ENCODE measurements around the gene SSC4D. TPM values are rescaled to one million over a fixed set of nuclear protein-coding genes. Genes with fewer than 3 reads are reported as not detected.

Gene SSC4D
- polyA plus RNA-seq, 1 experiment: 0.45 TPM

- no peaks in the 10 kb centered on the region for H3K27me3 ChIP-seq (ENCODE audit: control insufficient read depth, insufficient read depth, low read length)
- POLR2A ChIA-PET: no interaction called here
- TF ChIP-seq CTCF (IDR thresholded peaks at IDR 0.05; ENCODE audit: low read depth, low read length): no peak
- CTCF ChIA-PET: interaction anchor here (1.0 kb wide), 1 partner anchor 10 kb away, joined by 3 read pairs; no protein-coding TSS in a partner anchor
- H3K9me3 ChIP-seq (ENCODE audit: control insufficient read depth, insufficient read depth, low read length): peaks cover 4% of the 10 kb centered on the region; the same call in 1 of the 2 replicates
- no peak for DNase-seq (ENCODE audit: low read depth, low spot score)
- no peak overlapping the region for H3K27ac ChIP-seq (ENCODE audit: low read depth, low read length)
- no peak overlapping the region for H3K4me3 ChIP-seq (ENCODE audit: low read depth, low read length)
Observed at GRCh38 chr7:76353744-76354143, 55.8 kb downstream of the SSC4D start.

GRCh38 chr7:76352193-76352592 is 57.3 kb downstream of the SSC4D start:
- no peak for TF ChIP-seq CTCF (IDR thresholded peaks at IDR 0.05; ENCODE audit: low read depth, low read length)
- DNase-seq (ENCODE audit: low read depth, low spot score): no peak
- ChIA-PET CTCF (no interaction called here), POLR2A (interaction anchor here (0.6 to 1.1 kb wide), 3 partner anchors 34 to 60 kb away, joined by 3 to 6 read pairs (median 3); no protein-coding TSS in a partner anchor)
- Histone ChIP-seq H3K4me3 (ENCODE audit: low read depth, low read length) (no peak overlapping the region), H3K27ac (ENCODE audit: low read depth, low read length) (peak overlapping the region; percentile 34), H3K27me3 (ENCODE audit: control insufficient read depth, insufficient read depth, low read length) (no peaks in the 10 kb centered on the region), H3K9me3 (ENCODE audit: control insufficient read depth, insufficient read depth, low read length) (peaks cover 4% of the 10 kb centered on the region; the same call in 1 of the 2 replicates)

GRCh38 chr7:76351372-76351771 is 58.1 kb downstream of the SSC4D start:
- Histone ChIP-seq H3K27ac (ENCODE audit: low read depth, low read length) (no peak overlapping the region), H3K9me3 (ENCODE audit: control insufficient read depth, insufficient read depth, low read length) (peaks cover 4% of the 10 kb centered on the region; the same call in 1 of the 2 replicates), H3K4me3 (ENCODE audit: low read depth, low read length) (no peak overlapping the region), H3K27me3 (ENCODE audit: control insufficient read depth, insufficient read depth, low read length) (no peaks in the 10 kb centered on the region)
- no peak for TF ChIP-seq CTCF (IDR thresholded peaks at IDR 0.05; ENCODE audit: low read depth, low read length)
- no peak for DNase-seq (ENCODE audit: low read depth, low spot score)
- ChIA-PET POLR2A (interaction anchor here (0.6 to 1.1 kb wide), 2 partner anchors 33 to 59 kb away, joined by 3 to 6 read pairs; no protein-coding TSS in a partner anchor), CTCF (no interaction called here)

GRCh38 chr7:76349313-76349885 is 60.1 kb downstream of the SSC4D start:
- no peak for DNase-seq (ENCODE audit: low read depth, low spot score)
- TF ChIP-seq CTCF (IDR thresholded peaks at IDR 0.05; ENCODE audit: low read depth, low read length): no peak
- Histone ChIP-seq H3K9me3 (ENCODE audit: control insufficient read depth, insufficient read depth, low read length) (peaks cover 3% of the 10 kb centered on the region; the same call in 1 of the 2 replicates), H3K4me3 (ENCODE audit: low read depth, low read length) (no peak overlapping the region), H3K27me3 (ENCODE audit: control insufficient read depth, insufficient read depth, low read length) (no peaks in the 10 kb centered on the region), H3K27ac (ENCODE audit: low read depth, low read length) (no peak overlapping the region)
- CTCF ChIA-PET: interaction anchor here (1.0 to 1.3 kb wide), 2 partner anchors 9 to 10 kb away, joined by 4 to 6 read pairs; partner anchors contain the start of gene YWHAG
- POLR2A ChIA-PET: interaction anchor here (1.1 kb wide), 1 partner anchor 9 kb away, joined by 3 read pairs; the partner anchor contains the start of gene YWHAG

GRCh38 chr7:76347710-76348109 is 61.8 kb downstream of the SSC4D start:
- ChIA-PET CTCF (no interaction called here), POLR2A (no interaction called here)
- Histone ChIP-seq H3K4me3 (ENCODE audit: low read depth, low read length) (no peak overlapping the region), H3K27me3 (ENCODE audit: control insufficient read depth, insufficient read depth, low read length) (no peaks in the 10 kb centered on the region), H3K9me3 (ENCODE audit: control insufficient read depth, insufficient read depth, low read length) (no peaks in the 10 kb centered on the region; the same call in 1 of the 2 replicates), H3K27ac (ENCODE audit: low read depth, low read length) (no peak overlapping the region)
- no peak for TF ChIP-seq CTCF (IDR thresholded peaks at IDR 0.05; ENCODE audit: low read depth, low read length)
- DNase-seq (ENCODE audit: low read depth, low spot score): no peak
